Central memory CD4-positive, alpha-beta T cell (primary cell): ENCODE data around the gene IL31.

Experiments used
- DNase-seq: peaks from one replicate; pipeline ENCODE4 v3.0.0; 2022

The IL31 gene

GRCh38 chr12:122126713-122127597 is 47.1 kb downstream of the IL31 start:
- DNase-seq = no peak

- no peak for DNase-seq
These were observed 47.7 kb downstream of the IL31 start for GRCh38 chr12:122126342-122126635.

GRCh38 chr12:122125452-122126341 is 48.3 kb downstream of the IL31 start:
- DNase-seq = no peak

GRCh38 chr12:122124370-122124769 is 49.7 kb downstream of the IL31 start:
- DNase-seq = no peak

- no peak for DNase-seq
These were observed 50.3 kb downstream of the IL31 start for GRCh38 chr12:122123761-122124145.

GRCh38 chr12:122123051-122123760 is 50.8 kb downstream of the IL31 start:
- DNase-seq = peak; percentile 64
